IPS-11a (cell line): ENCODE data around the gene TSPAN9.

ENCODE experiments used
- H3K4me3 ChIP-seq: one replicate; pipeline ENCODE4 v1.5.1; 2013; ENCODE audit warnings: low read depth, low read length, control low read depth

TSPAN9 gene

DNA sequence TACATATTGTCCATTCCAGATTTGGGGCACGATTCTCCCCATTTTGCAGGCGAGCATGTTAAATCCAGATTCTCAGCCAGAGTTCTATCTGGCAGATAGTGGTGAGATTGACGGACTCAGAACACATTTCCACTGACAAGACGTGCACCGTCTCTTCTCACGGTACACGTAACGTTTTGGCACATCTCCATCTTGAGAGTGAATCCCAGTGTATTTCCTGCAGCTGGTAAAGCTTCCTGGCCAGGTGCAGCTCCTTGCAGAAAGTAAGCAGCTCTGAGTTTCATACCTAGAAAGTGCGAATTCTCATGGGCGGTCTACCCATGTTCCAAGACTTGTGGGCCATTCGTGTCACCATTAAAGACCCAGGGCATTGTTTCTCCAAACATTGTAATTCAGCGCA is 102.6 kb downstream of the TSPAN9 start:
- no peak overlapping the region for H3K4me3 ChIP-seq

DNA sequence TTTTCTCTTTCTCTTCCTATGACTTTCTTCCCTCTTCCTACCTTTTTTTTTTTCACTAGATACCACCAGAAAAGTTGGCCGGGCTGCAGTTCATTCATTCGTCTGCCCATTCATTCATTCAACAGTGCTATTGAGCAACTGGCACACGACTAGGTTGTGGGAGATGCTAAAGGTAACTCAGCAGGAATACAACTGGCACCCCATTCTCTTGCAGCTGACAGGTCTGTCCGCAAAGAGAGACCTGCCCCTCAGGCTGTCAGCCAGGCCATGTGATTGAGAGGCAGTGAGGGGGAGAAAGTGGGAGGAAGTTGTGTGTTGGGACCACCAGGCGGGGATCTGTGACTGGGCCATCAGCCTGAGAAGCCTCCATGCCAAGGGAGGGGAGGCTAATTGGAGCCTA is 105.2 kb downstream of the TSPAN9 start:
- no peak overlapping the region for H3K4me3 ChIP-seq

DNA sequence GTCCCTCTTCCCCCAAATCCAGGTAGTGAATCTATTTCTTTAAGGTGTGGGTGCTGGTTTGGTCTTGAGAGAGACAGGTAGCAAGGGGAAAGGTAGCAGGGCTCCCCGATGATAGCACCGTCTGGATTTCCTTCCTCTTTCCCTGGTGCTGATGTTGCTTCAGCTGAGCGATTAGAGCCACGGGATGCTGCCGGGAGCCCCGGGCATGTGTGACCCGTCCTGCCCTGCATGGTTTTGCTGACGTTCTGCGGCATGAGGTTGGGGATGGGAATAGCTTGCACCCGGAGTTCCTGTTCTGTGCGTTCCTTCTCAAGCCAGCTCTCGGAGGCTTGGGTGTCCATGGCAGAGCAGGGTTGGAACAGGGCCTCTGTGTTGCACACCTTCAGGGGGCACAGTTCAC is 107.3 kb downstream of the TSPAN9 start:
- no peak overlapping the region for H3K4me3 ChIP-seq

DNA sequence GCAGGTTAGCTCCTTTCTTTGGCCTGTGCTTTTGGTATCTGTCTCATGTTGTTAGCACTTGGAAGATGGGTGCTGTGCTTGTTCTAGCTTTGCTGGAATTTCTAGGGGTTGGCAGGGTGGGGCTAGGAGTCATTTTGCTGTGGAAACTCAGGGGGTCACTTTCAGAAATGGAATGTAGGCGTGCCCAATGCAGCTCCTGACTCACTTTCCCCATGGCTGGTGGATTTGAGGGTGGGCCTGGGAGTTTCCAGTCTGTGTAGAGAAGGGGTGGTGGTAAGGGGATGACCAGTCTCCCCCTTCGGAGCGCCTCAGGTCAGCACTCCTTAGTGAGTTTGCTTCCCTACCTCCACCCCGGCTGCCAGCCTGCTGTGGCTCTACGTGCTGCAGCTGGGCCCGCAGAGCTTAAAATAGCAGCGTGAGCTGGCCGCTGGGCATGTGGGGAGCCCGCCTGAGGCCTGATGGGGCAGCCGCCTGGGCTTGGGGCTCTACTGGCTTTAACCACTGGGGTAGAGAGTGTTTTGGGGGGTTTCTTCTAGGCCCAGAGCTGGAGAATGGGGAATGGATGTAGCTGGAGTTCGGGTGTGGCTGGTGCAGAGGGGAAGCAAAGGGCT is 108.2 kb downstream of the TSPAN9 start:
- H3K4me3 ChIP-seq = no peak overlapping the region

DNA sequence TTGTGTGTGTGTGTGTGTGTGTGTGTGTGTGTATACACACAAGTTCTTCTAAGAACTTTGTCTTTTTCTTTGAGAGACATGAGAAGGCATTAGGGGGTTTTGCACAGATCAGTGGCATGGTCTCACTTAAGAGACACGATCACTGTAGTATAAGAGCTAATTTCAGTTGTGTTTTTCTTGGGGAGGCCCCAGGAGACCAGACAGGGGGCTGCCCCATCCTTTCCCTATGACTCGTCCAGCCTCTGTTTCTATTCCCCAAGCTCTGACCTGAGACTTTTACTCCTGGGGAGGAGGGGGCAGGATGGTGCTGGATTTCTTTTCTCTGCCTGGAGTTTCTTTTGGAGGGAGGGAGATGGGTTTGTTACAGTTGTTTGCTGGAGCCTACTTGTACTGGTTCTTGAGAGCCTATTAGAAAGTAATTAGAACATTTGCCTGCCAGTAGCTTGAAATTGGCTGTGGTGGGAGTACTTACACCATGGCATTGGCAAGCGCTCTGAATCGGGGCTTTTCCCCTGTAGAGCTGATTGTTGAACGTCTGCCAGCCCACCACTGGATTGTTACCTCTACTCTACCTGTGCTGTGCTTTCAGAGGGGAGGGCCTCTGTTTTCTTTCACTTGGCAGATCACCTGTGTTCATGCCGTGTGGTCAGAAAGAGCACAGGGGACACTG is 109.5 kb downstream of the TSPAN9 start:
- H3K4me3 ChIP-seq = no peak overlapping the region

DNA sequence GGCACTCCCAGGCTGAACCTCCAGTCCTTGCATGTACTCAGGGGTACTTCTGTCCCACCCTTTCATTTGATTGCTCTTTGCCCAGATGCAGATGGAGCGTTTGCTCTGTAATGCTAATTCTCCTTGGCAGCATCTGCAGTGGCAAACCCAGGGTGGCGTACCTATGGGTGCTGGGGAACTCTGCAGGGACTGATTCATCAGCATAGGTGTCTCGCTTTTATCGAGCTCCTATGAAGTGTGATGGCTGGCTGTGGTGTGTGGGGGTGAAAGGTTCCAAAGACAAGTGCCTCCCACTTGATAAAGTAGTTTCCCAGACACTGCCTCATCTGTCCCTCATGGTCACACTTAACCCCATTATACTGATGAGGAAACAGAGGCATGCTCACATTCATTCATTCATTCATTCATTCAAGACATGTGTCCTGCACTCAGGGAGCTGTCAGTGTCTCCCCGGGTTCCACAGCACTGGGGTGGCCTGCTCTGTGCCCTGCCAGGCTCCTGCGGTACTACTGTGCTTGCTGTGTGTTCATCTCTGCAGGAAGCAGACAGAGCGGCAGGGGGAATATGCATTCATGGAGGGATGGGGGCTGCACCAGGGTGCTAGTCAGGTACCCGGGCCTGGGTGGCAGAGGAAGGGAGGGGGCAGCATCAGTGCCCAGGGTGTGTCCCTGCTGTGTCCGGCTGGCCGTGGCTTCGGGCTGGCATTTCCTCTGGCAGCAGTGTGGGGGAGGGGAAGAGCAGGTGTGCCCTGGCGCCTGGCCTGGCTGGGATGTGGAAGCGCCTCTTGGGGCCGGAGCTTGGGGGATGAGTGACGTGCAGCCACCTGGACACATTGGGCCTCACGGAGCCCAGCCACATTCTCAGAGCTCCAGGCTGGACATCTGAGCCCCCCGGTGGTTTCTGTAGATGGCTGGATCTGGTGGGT is 110.9 kb downstream of the TSPAN9 start:
- no peak overlapping the region for H3K4me3 ChIP-seq

DNA sequence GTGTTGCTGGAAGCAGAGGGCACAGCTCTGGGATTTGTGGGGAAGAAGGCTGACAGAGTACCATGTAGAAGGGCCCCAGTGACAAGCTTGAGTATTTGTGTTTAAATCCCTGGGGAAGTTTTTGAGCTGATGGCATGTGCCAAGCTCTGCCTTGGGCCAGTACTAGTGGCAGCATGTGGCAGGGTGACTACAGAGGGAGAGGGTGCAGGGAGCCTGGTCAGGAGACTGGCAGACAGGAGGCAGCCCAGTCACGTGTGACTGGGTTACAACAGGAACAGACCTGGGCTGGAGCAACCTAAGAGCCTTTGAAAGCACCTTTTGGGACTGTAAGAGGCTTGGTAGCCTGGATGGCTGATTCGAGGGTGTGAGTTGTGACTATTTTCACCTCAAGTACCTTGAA is 112.1 kb downstream of the TSPAN9 start:
- H3K4me3 ChIP-seq = no peak overlapping the region

DNA sequence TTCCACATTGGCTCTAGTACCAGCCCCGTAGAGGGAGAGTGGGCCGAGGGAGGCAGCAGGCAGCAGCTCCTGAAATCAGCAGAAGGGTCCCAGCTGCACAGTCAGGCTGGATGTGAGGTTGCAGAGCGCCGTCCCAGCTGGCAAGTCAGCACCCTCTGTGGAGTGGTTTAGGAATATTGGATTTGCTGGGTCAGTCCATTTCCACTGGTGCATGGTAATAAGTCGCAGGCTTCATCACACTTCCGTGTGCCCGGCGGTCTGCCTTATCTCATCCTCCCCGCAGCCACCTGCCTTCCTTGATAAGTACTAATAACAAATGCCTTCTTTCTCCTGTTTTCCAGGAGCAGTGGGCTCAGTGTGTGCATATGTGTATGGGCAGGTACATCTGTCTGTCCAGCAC is 112.9 kb downstream of the TSPAN9 start:
- no peak overlapping the region for H3K4me3 ChIP-seq

DNA sequence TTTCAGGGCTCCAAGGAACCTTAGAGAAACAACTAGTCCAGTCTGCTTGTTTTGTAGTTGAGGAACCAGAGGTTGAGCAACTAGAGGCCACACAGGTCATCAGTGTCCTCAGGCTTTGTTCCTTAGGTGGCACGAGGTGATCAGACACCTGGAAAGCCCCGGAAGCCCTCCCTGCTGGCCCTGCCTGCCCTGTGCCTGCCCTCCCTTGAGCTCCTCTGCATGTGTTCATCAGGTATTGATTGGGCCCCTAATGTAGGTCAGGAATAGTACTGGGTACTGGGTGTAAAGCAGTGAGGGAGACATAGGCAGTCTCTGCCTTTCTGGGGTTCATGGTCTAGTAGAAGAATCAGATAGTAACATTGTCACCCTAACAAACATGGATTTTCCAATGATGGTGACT is 114.3 kb downstream of the TSPAN9 start:
- no peak overlapping the region for H3K4me3 ChIP-seq

DNA sequence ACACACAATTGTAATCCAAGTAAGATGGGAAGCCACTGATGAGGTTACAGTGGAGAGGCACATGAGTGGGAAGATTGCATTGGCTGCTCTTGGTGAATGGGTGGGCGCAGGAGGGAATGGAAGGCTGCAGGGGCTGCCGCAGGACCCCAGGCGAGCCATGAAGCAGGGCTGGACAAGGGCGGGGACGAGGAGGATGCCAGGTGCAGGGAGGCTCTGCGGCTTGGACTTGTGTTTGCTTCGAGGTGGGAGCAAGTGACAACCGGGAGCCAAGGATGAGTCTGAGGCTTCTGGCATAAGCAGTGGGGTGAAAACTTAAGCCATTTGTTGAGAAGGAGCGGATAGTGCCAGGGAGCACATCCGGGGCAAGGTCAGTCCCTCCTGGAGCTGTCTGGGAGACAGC is 115.0 kb downstream of the TSPAN9 start:
- H3K4me3 ChIP-seq = no peak overlapping the region

DNA sequence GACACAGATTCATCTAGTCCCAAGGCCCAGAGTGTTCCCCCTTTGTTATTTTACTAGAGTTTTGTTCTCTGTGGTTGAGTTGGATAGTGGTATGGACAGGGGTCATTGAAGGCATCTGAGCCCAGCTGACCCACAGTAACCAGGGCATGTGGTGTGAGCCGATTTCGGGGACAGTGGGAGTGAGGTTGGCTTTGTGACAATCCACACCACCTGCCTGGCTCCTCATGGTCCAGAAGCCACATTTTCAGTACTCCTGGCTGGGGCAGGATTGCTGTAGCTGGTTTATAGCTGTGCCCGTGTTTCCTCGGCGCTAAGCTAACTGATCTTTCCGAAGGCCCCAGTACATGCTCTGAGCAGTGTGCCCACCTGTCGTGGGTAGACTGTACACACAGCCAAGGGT is 116.0 kb downstream of the TSPAN9 start:
- no peak overlapping the region for H3K4me3 ChIP-seq

DNA sequence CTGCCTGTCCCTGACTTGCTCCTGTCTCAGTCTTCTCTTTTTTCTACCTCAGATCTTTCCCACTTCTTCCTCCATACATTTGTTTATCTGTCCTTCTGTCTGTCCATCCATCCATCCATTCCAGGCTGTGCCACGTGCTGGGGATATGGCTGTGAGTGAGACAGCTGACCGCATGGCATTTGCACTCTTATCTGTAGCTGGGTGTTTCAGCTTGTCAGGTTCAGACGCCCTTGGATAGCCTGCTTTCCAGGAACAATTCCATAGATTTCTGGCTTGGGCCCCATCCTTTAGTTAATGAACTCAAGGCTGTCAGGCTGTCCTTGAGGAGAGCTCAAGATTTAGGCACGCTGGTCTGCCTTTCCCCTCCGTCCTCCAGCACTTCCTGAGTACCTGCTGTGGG is 116.6 kb downstream of the TSPAN9 start:
- H3K4me3 ChIP-seq = no peak overlapping the region

DNA sequence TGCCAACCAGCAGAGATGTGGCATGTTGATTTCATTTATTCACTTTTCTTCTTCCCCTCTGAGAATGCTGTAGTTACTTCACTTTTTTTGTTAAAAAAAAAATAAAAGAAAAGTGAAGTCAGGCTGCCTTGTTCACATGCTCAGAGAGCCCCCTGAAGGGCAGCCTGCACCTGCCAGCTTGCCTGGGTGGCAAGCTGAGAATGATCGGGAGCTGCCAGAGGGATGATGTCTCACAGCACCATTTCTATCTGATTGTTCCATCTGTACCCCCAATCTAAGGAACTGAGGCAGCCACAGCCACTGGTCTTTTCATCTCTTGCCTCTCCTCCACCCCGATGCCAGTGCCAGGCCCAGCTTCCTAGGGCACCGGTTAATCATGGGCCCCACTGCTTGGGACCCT is 118.2 kb downstream of the TSPAN9 start:
- H3K4me3 ChIP-seq = no peak overlapping the region

DNA sequence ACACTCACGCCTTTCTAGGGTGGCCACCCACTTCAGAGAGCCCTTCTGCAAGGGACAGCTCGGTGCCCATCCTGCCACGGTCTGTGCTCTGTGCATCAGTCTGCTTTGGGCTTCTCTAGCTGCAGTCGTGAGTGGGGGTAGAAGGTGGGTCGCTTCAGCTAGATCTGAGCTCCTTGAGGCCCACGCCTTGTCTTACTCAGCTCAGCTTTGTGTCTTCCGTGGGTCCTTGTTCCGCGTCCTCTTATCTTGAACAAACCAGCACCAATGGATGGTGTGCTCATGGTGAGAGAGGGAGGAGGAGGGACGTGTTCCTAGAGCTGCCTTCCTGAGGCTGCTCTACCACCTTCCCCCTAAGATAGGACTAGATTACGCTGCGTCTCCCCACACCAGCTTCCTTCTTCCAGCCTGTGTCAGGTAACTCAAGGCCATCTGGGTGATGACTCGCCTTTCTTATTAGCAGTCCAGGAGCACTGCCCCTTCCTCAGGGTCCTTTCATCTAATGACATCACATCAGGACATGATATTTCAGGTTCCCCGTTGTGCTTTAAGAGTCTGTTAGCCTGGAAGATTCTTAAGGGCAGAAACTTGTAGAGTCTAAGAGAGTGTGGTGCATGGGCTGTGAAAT is 118.8 kb downstream of the TSPAN9 start:
- no peak overlapping the region for H3K4me3 ChIP-seq

DNA sequence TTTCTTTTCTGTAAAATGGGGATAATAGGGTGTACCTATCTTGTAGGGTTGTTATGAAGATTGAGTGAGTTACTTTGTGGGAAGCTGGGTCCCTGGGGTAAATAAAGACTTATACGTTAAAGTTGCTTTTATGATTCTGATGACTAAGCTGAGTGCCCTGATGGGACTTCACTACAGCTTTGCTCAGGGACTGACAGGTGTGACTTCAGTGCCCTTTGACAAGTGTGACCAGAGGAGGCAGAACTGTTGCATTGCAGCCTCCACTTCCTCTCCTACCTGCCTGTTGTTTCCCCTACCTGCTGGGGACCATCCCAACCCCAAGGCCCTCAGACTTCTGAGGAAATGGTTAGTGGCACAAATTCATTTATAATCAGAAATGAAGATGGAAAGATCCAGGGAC is 119.3 kb downstream of the TSPAN9 start:
- no peak overlapping the region for H3K4me3 ChIP-seq

DNA sequence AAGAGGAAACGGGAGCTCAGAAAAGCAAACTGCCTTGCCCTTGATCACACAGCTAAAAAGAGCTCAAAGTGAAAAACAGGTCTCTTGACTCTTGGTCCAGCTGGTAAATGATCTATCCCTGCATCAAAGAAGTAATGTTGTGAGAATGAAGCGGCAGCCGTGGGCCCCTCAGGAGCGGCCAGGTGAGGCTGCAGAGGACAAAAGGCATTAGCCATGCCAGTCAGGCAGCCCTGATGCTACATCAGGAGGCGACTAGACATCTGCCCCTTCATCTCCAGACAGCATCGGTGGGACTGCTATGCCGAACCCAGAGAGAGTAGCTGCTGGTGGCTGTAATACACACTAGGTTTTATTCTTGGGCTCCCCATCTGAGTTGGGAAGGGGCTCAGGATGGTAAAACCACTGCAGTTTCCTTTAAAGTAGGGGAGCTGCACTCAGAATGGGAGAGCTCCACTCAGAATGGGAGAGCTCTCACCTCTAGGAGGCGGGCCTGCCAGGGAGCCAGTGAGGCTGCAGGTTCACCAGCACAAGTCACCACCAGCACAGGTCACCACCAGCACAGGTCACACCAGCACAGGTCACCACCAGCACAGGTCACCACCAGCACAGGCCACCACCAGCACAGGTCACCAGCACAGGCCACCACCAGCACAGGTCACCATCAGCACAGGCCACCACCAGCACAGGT is 120.1 kb downstream of the TSPAN9 start:
- no peak overlapping the region for H3K4me3 ChIP-seq

DNA sequence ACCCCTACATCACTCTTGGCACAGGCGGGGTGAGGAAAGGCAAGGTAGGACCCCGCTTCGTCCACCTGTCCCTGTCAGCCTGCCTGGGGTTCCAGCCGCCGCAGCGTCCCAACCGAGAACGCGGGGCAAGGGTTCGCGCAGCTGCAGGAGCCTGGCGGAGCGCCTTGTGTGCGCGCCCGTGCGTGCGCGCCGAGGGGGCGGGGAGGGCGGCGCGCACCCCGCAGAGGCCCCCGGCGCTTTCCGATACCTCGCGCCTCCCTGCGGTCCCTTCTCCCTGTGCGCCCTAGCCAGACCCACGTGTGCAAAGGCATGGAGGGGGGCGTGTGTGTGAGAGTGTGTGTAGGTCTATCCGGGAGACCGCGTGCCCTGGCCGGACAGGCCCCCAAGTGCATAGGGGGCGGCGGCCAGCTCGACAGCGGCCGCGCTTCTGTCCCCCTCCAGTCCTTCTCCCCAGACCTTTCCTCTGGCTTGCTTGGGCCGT is 122.4 kb downstream of the TSPAN9 start:
- H3K4me3 ChIP-seq = peak overlapping the region; percentile 47

DNA sequence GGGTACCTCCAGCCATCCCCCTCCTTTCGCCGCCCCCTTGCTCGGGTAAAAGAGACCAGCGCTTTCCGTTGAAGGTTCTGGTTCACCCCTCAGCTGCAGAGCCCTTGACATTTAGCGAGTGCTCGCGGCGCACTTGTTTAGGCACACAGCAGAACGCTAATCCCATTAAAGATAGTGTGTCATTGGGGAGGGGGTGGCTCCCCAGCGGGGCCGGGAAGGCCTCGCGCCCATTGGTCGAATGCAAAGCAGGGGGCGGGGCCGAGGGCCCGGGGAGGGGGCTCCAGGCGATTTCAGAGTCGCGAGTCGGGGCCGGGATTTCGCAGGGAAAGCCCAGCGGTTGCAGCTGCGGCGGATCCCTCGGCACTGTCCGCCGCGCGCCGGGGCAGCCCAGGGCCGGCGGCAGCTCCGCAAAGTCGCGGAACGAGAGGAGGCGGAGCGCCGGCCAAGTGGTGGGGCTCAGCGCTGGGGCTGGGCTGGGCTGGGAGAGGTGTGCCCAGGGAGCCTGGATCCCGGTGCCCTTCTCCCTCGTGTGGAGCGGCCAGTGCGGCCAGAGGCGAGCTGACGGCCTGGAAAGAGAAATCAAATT is 122.9 kb downstream of the TSPAN9 start:
- peak overlapping the region; percentile 47 for H3K4me3 ChIP-seq

DNA sequence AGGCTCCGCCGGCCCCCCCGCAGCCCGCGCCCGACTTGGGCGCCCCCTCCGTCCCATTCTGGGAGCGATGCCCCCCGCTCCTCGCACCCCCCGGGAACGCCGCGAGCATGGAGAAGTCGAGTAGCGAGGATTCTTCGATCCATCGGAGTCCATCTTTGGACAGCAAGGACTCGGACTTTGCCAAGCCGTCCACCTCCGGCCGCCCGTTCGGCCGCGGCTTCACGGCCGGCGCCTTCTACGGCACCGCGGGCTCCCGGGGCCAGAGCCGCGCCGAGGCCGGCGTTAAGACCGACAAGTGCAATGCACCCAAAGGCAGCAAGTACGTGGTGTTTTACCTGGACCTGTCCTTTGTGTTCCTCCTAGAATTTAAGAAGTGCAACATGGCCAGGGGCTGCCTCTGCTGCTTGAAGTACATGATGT is 123.6 kb downstream of the TSPAN9 start:
- peak overlapping the region; percentile 45 for H3K4me3 ChIP-seq

DNA sequence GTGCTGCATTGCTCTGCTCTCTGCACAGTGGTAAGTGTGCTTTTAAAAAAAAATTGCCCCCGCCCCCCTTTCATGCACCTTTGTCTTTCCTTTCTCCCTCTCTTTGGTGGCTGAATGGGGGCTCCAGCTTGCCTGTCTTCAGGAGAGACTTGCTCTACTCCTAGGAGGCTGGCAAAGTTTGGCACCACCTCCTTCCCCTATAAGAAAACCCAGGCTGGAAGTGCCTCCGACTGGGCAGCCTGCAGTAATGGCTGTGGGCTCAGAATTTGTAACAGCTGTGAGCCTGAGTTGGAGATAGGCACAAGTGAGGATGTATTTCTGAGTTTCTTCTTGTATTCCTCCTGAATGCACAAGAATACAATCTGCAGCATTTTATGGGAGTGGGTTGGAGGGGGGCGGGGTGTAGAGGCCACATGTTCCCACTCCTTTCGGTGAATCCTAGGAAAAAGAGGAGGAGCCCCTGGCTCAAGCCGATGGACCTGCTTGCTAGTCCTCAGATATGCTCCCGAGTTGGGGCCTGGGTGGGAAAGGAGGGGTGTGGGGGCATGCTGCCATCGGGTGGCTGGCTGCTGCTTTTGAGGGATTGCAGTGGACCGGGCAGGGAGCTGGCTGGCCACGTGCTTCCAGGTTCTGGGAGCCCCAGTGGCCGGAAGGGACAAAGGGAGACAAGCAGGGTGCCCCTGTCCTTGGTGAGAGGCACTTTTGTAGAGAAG is 124.3 kb downstream of the TSPAN9 start:
- peak overlapping the region; percentile 45 for H3K4me3 ChIP-seq
